ENCODE measurements around the gene BTF3L4.
A peak's percentile ranks its signal among the peaks of the same experiment; 100 is the strongest.

The BTF3L4 gene

GRCh38 chr1:52059321-52059720 lies 3.2 kb downstream of the BTF3L4 start:
- H2AFZ ChIP-seq (ENCODE audit: low read depth, low read length), result no peak overlapping the region
- peaks cover 40% of the 10 kb centered on the region for H3K36me3 ChIP-seq (ENCODE audit: insufficient read depth, low read length)
- H3K9ac ChIP-seq (ENCODE audit: low read depth, low read length), result peak overlapping the region; percentile 89
- H3K4me2 ChIP-seq (ENCODE audit: insufficient read depth, low read length), result peak overlapping the region; percentile 37
- no peak for TF ChIP-seq CTCF (IDR thresholded peaks at IDR 0.05; ENCODE audit: borderline replicate concordance, extremely low read depth, low read length, poor library complexity, severe bottlenecking)
- no peak for TF ChIP-seq EZH2 (IDR thresholded peaks at IDR 0.05; ENCODE audit: borderline replicate concordance, low read depth, low read length, severe bottlenecking)
- peaks cover 2% of the 10 kb centered on the region for H4K20me1 ChIP-seq (ENCODE audit: insufficient read depth, low read length)
- H3K4me3 ChIP-seq (ENCODE audit: low read depth in 1 of 2, low read length in 2 of 2), result no peak overlapping the region; a peak in 1 of 4 replicates
- peaks cover 53% of the 10 kb centered on the region for H3K4me1 ChIP-seq (ENCODE audit: insufficient read depth, low read length)
- peak overlapping the region; percentile 98 for H3K27ac ChIP-seq (ENCODE audit: low read length)
- H3K79me2 ChIP-seq (ENCODE audit: insufficient read depth, low read length), result peaks cover 88% of the 10 kb centered on the region
- H3K9me3 ChIP-seq (ENCODE audit: insufficient read depth, low read length, severe bottlenecking), result no peaks in the 10 kb centered on the region
- ATAC-seq (ENCODE audit: insufficient read depth, low read depth), result no peak
- H3K27me3 ChIP-seq (ENCODE audit: insufficient read depth, low read length, poor library complexity), result no peaks in the 10 kb centered on the region
- DNase-seq, result no peak

- H3K4me3 ChIP-seq (ENCODE audit: low read depth in 1 of 2, low read length in 2 of 2), result no peak overlapping the region
- no peak for TF ChIP-seq CTCF (IDR thresholded peaks at IDR 0.05; ENCODE audit: borderline replicate concordance, extremely low read depth, low read length, poor library complexity, severe bottlenecking)
- TF ChIP-seq EZH2 (IDR thresholded peaks at IDR 0.05; ENCODE audit: borderline replicate concordance, low read depth, low read length, severe bottlenecking), result no peak
- DNase-seq (no peak), ATAC-seq (ENCODE audit: insufficient read depth, low read depth) (no peak)
- H3K9ac ChIP-seq (ENCODE audit: low read depth, low read length), result no peak overlapping the region
- peaks cover 45% of the 10 kb centered on the region for H3K36me3 ChIP-seq (ENCODE audit: insufficient read depth, low read length)
- peak overlapping the region; percentile 98 for H3K27ac ChIP-seq (ENCODE audit: low read length)
- H3K9me3 ChIP-seq (ENCODE audit: insufficient read depth, low read length, severe bottlenecking), result no peaks in the 10 kb centered on the region
- H3K27me3 ChIP-seq (ENCODE audit: insufficient read depth, low read length, poor library complexity), result no peaks in the 10 kb centered on the region
- no peak overlapping the region for H2AFZ ChIP-seq (ENCODE audit: low read depth, low read length)
- H3K79me2 ChIP-seq (ENCODE audit: insufficient read depth, low read length), result peaks cover 84% of the 10 kb centered on the region
- H3K4me2 ChIP-seq (ENCODE audit: insufficient read depth, low read length), result peak overlapping the region; percentile 37; the same call in 1 of the 2 replicates
- no peaks in the 10 kb centered on the region for H4K20me1 ChIP-seq (ENCODE audit: insufficient read depth, low read length)
- peaks cover 51% of the 10 kb centered on the region for H3K4me1 ChIP-seq (ENCODE audit: insufficient read depth, low read length)
Measured at GRCh38 chr1:52059888-52060287, 3.8 kb downstream of the BTF3L4 start.

GRCh38 chr1:52060822-52061221 lies 4.7 kb downstream of the BTF3L4 start:
- ATAC-seq (ENCODE audit: insufficient read depth, low read depth), result no peak
- Histone ChIP-seq H4K20me1 (ENCODE audit: insufficient read depth, low read length) (no peaks in the 10 kb centered on the region), H3K36me3 (ENCODE audit: insufficient read depth, low read length) (peaks cover 54% of the 10 kb centered on the region), H3K79me2 (ENCODE audit: insufficient read depth, low read length) (peaks cover 81% of the 10 kb centered on the region), H3K4me1 (ENCODE audit: insufficient read depth, low read length) (peaks cover 51% of the 10 kb centered on the region), H2AFZ (ENCODE audit: low read depth, low read length) (no peak overlapping the region), H3K9me3 (ENCODE audit: insufficient read depth, low read length, severe bottlenecking) (no peaks in the 10 kb centered on the region), H3K4me2 (ENCODE audit: insufficient read depth, low read length) (no peak overlapping the region), H3K27me3 (ENCODE audit: insufficient read depth, low read length, poor library complexity) (no peaks in the 10 kb centered on the region), H3K4me3 (ENCODE audit: low read depth in 1 of 2, low read length in 2 of 2) (no peak overlapping the region), H3K9ac (ENCODE audit: low read depth, low read length) (no peak overlapping the region), H3K27ac (ENCODE audit: low read length) (peak overlapping the region; percentile 98)
- TF ChIP-seq CTCF (IDR thresholded peaks at IDR 0.05; ENCODE audit: borderline replicate concordance, extremely low read depth, low read length, poor library complexity, severe bottlenecking), result no peak
- DNase-seq, result no peak

- H3K4me2 ChIP-seq (ENCODE audit: insufficient read depth, low read length), result no peak overlapping the region
- H2AFZ ChIP-seq (ENCODE audit: low read depth, low read length), result no peak overlapping the region
- peaks cover 79% of the 10 kb centered on the region for H3K79me2 ChIP-seq (ENCODE audit: insufficient read depth, low read length)
- 0 out of 2 replicates have a peak, but pooled peaks cover 2% of the 10 kb centered on the region for H4K20me1 ChIP-seq (ENCODE audit: insufficient read depth, low read length)
- no peaks in the 10 kb centered on the region for H3K9me3 ChIP-seq (ENCODE audit: insufficient read depth, low read length, severe bottlenecking)
- H3K9ac ChIP-seq (ENCODE audit: low read depth, low read length), result no peak overlapping the region
- H3K36me3 ChIP-seq (ENCODE audit: insufficient read depth, low read length), result peaks cover 76% of the 10 kb centered on the region
- H3K4me3 ChIP-seq (ENCODE audit: low read depth in 1 of 2, low read length in 2 of 2), result no peak overlapping the region
- no peak for ATAC-seq (ENCODE audit: insufficient read depth, low read depth)
- H3K27me3 ChIP-seq (ENCODE audit: insufficient read depth, low read length, poor library complexity), result no peaks in the 10 kb centered on the region
- H3K4me1 ChIP-seq (ENCODE audit: insufficient read depth, low read length), result peaks cover 34% of the 10 kb centered on the region
- peak overlapping the region; percentile 2 for H3K27ac ChIP-seq (ENCODE audit: low read length)
- DNase-seq, result no peak
- TF ChIP-seq CTCF (IDR thresholded peaks at IDR 0.05; ENCODE audit: borderline replicate concordance, extremely low read depth, low read length, poor library complexity, severe bottlenecking), result no peak
- no peak for TF ChIP-seq EZH2 (IDR thresholded peaks at IDR 0.05; ENCODE audit: borderline replicate concordance, low read depth, low read length, severe bottlenecking)
Measured at GRCh38 chr1:52063192-52063591, 7.1 kb downstream of the BTF3L4 start.

Measured in DND-41 (cell line).